A549 treated with CORT108297 at 1 μM for 4 hours (cell line): ENCODE data around the gene THTPA. TPM values are rescaled to one million over a fixed set of nuclear protein-coding genes. Genes with fewer than 3 reads are reported as not detected.

Experiments
- total RNA-seq: library from RNA; stranded (reverse); fragments of 200-300 nt; extraction: Qiagen RNA extraction; gene quantifications from 5 replicates; pipeline ENCODE4 v1.2.3, GENCODE V29; 2022

Gene THTPA
- 13.7 to 14.9 TPM (median 14.3 TPM) in 5 replicates for total RNA-seq

GRCh38 chr14:23555882-23556699 is at the start of gene THTPA:
Gene THTPA, plus strand, starts transcription at chr14:23556271. Its CDS starts 487 bp downstream, at chr14:23556758.

GRCh38 chr14:23551266-23552028 is 4.6 kb upstream of the THTPA start, which contains the start of gene ZFHX2:
Gene ZFHX2, minus strand, starts transcription at chr14:23551765. Its CDS starts 16,440 bp downstream, at chr14:23535325.

GRCh38 chr14:23567186-23568020 is 11.3 kb downstream of the THTPA start, which contains the start of gene AP1G2:
Gene AP1G2, minus strand, starts transcription at chr14:23567791. Its CDS starts 477 bp downstream, at chr14:23567314.

GRCh38 chr14:23578560-23579310 is 22.7 kb downstream of the THTPA start, which contains the start of gene JPH4:
Gene JPH4, minus strand, starts transcription at chr14:23578790. Its CDS starts 1,337 bp downstream, at chr14:23577453.

Other genes starting within 250 kb of the THTPA start
- 17.7 to 23.3 TPM (median 20.7 TPM) in 5 replicates for gene BCL2L2, start 249.4 kb upstream of the THTPA start, total RNA-seq
- 139 to 159 TPM (median 152 TPM) in 5 replicates for gene PABPN1, start 234.8 kb upstream of the THTPA start, total RNA-seq
- gene SLC22A17, start 203.4 kb upstream of the THTPA start, total RNA-seq = 5.4 to 8.8 TPM (median 7.3 TPM) in 5 replicates
- not detected in 5 replicates for gene EFS, start 191.1 kb upstream of the THTPA start, total RNA-seq
- gene IL25, start 183.5 kb upstream of the THTPA start, total RNA-seq = not detected in 5 replicates
- not detected in 5 replicates for gene CMTM5, start 179.2 kb upstream of the THTPA start, total RNA-seq
- gene MYH6, start 148.0 kb upstream of the THTPA start, total RNA-seq = not detected in 5 replicates
- gene MYH7, start 120.6 kb upstream of the THTPA start, total RNA-seq = not detected in 5 replicates
- 56.9 to 78.2 TPM (median 60.9 TPM) in 5 replicates for gene NGDN, start 86.6 kb upstream of the THTPA start, total RNA-seq
- gene ZFHX2, start 4.5 kb upstream of the THTPA start, total RNA-seq = 0.84 to 1.6 TPM (median 1.2 TPM) in 5 replicates
- gene AP1G2, start 11.5 kb downstream of the THTPA start, total RNA-seq = 41.1 to 67.5 TPM (median 49.7 TPM) in 5 replicates
- 0.03 to 0.05 TPM in 2 of 5 replicates, not detected in the others for gene JPH4, start 22.5 kb downstream of the THTPA start, total RNA-seq
- 6.0 to 9.9 TPM (median 8.1 TPM) in 5 replicates for gene DHRS2, start 80.1 kb downstream of the THTPA start, total RNA-seq